Activated CD4-positive, CD25-positive, alpha-beta regulatory T cell treated with anti-CD3 and anti-CD28 coated beads, Interleukin-2, amount 50 U/mL, for 72 hours (primary cell): Measurements from ENCODE around the gene OSBPL10.

Experiments
- DNase-seq: peaks from one replicate; pipeline ENCODE4 v3.0.0; 2021

Gene OSBPL10

DNA sequence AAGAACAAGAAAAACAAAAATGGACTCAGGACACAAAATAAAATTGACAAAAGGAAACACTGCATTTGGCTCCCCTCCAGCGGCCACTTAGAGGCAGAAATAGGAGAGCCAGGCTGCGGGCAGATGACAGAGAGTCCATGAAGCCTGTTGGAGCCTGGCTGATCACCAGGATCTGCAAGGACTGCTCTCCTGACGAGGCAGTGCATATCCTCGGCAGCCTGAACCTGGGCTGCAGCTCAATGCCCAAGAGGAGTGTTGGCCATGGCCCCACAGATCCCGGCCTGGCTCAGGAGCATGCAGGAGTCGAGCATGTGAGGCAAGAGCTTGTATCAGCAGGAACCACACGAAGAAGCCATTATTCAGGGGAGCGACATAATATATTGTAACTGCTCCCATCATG lies 248.5 kb downstream of the OSBPL10 start:
- DNase-seq = no peak

DNA sequence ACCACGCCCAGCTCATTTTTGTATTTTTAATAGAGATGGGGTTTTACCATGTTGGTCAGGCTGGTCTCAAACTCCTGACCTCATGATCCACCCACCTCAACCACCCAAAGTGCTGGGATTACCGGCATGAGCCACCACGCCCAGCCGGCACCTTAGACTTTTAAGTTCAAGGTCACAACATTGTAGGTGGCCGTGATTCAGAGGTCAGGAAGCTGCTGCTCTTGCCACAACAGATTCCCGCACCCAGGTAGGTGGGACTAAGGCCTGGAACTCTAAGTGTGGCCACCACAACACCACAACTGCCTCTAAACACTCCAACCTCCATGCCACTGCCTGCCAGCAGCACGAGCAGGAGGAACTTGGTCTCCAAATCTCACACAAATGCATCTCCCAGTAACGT lies 251.5 kb downstream of the OSBPL10 start:
- no peak for DNase-seq

DNA sequence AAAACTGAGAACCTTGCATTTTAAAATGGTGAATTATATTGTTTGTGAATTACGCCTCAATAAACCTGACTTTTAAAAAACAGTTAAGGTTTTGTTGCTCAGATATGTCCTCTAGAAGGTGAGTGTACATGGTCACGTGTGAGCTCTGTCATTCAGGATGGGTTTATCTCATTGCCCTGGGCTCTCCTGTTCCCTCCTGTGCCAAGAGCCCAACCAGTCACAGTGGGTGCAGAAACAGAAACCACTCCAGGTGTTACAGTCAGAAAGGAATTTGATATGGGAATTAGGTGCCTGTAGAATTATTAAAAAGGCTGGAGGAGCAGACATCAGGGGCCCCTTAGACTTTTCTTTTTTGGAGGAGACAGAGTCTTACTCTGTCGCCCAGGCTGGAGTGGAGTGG lies 252.0 kb downstream of the OSBPL10 start:
- DNase-seq = no peak

DNA sequence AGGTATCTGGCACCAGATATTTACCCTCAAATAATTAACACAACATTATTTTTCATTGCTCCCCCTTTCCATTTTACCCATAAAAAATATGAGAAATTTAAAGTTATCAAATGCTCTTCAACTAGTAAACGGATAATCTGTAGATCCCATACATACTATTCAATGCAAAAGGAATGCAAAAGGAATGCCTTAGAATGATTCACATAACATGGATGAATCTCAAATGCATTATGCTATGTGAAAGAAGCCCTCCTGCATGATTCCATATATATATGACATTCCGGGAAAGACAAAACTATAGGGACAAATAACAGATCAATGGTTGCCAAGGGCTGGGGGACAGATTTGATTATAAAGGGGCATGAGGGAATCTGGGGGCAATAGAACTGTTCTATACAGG lies 252.7 kb downstream of the OSBPL10 start:
- DNase-seq = no peak

- no peak for DNase-seq
These were observed 255.1 kb downstream of the OSBPL10 start for GRCh38 chr3:31725976-31726375.

- DNase-seq = no peak
These were observed 255.5 kb downstream of the OSBPL10 start for GRCh38 chr3:31725568-31725967.

DNA sequence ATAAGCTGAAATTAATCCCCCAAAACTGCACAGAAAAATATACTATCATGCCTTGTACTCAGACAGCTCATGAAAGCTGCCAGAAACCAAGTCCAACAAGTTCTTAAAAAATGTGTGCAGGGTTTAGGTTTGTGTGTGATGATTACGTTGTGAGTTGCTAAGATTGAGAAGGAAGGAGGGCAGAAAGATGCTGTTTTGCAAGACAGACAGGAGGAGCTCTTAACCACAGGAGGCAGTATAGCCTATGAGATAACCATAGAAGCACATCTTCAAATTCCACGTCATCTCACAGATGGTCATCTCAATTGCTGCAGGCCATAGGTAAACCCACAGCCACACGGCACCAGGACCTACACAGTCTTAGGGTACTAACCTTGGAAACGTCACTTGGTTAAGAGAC lies 256.4 kb downstream of the OSBPL10 start:
- no peak for DNase-seq

GRCh38 chr3:31724116-31724515 lies 256.9 kb downstream of the OSBPL10 start:
- DNase-seq = no peak

DNA sequence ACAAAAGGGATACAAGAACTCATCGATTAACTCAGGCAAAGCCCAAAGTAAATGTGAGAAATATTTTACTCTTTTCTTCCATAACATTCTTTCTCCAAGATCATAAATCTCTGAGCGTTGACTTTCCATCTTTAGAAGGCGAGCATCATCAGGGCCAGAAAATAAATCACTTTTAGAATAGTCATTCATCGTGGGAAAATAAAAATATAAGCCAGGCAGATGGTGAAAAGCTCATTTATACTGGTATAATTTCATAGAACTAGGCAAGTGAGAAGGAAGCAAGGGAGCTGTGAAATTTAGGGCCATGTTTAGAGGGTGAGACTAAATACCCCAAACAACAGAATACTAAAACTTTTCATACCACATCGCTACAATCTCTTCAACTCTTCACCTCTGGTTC lies 257.4 kb downstream of the OSBPL10 start:
- DNase-seq = no peak

DNA sequence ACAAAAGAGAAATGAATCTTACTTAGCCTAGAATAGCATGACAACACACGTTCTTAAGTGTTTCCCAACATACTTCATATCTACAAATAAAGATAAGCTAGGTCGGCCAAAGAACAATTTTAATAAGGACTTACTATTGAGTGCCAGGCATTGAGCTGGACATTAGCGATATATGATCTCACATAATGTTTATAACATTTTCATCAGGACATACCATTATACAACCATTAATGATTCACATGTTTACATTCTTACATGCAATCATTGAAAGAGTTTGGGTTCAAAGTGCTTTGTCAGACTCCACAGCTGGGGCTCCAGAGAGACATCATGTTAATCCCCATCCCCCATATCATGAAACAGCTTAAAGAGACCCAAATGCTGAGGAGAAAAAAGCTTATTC lies 259.4 kb downstream of the OSBPL10 start:
- DNase-seq = no peak

DNA sequence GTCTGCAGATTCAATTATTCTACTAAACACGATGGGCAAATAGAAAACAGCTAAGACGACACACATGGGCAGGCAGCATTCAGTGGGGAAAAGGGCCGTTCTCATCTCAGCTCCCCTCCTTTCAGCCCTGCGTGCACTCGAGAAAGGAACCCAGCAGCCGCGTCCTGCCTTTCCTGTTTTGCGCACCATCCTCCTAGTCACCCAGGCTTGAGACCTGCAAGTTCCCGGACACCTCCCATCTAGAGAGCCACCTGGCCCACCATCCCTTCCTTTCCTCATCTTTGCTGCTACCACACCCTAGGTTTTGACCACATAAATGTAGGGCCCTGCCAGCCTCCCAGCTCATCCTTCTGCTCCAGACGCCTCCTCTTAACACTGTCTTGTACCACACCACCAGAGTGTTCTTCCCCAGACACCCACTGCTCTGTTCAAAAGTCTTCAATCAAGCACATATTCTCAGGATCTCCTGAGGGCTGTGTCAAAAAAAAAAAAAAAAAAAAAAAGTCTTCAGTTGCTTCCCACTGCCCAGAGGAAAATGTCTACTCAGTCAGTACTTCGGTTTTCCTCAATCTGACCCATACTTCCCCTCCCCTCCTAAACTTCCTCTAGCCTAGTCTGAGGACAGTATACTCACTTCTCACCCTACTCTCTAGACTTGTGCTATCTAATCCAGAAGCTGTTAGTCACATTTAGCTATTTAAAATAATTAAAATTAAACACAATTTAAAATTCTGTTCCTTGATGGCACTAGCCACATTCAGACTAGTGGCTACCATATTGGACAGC lies 266.4 kb downstream of the OSBPL10 start:
- DNase-seq = no peak

- no peak for DNase-seq
These were observed 267.2 kb downstream of the OSBPL10 start for GRCh38 chr3:31713816-31714215.

DNA sequence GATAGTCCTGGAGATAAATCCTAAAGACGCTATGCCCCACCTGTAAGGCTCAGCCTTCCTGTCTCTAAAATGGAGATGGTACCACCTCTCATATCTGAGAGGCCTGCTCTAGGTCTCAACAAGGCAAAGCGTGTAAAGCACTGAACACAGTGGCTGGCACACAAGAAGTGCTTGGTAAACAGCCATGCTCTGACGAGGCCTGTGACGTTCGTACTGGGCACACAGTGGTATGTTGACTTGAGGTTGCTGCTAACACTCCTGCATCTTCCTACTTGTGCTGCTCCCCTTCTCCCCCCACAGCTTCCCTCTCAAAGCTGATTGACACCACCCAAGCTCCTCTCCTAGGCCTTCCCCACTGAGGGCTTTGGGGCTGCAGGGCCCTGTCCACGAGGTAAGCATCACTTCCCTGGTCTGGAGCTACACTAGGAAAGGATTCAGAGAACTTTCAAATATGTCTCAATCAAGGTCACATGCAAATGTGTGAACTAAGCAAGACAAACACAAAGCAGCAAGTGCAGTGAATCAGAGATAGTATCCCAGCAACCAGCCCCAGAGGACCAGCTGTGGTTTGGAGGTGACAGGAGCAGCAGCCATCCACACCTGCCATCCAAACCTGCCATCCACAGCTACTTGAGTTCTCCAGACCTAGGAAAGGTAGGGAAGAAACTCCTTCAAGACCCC lies 270.8 kb downstream of the OSBPL10 start:
- no peak for DNase-seq

DNA sequence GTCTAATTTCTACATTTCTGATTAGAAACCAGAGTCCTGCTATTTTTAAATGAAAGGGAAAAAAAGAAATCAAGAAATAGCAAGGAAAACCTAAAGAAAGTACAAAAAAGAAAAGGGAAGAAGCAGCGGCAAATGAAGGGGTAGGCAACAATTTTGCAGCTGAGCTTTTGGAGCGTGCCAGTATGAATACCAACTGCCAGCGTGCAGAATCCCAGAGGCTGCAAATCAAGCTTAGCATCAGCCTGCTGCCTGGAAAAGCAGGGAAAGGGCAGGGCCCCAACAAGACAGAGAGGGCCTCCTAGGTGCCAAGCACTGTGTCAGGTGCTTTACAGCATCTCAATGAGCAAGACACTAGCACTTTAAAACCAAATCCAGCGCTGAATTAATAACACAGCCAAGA lies 271.5 kb downstream of the OSBPL10 start:
- no peak for DNase-seq

- DNase-seq = no peak
These were observed 272.1 kb downstream of the OSBPL10 start for GRCh38 chr3:31709005-31709404.

DNA sequence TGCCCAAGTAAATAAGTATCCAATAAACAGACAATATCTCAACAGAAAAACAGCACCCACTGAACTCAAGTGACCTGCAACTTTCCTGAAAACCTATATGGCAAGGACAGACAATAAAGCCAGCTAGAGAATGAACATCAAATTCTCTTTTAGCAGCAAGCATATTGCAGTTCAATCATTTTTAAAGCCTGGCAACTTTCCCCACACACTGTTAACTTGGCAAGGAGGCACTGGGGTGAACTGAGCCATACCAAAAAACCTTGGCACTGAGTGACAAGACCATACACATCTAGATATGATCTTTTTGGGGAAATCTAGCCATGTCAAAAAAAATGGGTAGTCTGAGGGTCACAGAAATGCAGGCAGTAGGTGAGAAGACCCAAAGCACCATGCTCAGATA lies 273.8 kb downstream of the OSBPL10 start:
- no peak for DNase-seq

- no peak for DNase-seq
These were observed 275.3 kb downstream of the OSBPL10 start for GRCh38 chr3:31705736-31706135.

GRCh38 chr3:31704591-31705179 lies 276.4 kb downstream of the OSBPL10 start:
- no peak for DNase-seq

DNA sequence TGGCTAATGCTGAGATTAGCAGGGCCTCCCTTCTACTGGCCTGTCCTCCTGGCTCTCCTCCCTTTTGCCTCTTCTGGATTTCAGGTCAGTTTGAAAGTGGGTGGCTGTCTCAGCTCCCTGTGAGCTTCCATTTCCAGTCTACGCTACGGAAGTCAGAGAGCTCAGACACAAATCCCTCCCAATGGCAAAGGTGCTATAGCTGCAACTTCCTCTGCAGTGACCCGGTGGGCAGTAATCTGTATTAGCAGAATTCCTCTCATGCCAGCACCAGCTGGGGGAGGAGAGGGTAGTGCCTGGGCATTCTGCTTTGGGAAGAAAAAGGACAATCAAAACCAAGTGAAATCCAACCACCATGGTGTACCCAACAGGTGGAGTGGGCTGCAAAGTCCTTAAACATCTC lies 276.9 kb downstream of the OSBPL10 start:
- DNase-seq = no peak

GRCh38 chr3:31701286-31701685 lies 279.8 kb downstream of the OSBPL10 start:
- no peak for DNase-seq

DNA sequence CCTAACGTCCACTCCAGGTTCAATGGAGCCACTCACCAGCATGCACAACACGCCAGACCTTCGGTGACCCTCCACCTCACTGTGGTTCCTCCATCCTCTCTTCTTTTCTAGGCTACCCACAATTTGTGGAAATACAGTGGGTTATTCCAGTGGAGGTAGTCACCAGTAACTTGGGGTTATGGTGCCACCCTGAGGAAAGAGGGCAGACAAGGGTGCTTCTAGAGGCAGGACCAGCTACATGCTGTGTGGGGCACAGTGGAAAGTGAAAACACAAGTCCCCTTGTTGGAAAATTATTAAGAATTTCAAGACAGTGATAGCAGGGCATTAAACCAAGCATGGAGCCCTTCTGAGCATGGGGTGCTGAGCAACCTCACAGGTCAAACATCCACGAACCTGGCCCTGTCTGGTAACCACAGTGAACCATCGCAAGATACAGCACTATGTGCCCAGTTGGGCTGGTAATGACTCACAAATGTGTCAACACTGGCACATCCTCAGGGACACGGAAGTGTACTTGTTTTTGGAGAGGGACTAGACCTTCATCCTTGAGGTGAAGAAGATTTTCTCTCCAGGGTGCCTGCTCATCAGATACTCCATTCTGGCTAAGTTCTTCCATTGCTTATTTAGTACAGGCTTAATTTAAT lies 281.6 kb downstream of the OSBPL10 start:
- DNase-seq = no peak

DNA sequence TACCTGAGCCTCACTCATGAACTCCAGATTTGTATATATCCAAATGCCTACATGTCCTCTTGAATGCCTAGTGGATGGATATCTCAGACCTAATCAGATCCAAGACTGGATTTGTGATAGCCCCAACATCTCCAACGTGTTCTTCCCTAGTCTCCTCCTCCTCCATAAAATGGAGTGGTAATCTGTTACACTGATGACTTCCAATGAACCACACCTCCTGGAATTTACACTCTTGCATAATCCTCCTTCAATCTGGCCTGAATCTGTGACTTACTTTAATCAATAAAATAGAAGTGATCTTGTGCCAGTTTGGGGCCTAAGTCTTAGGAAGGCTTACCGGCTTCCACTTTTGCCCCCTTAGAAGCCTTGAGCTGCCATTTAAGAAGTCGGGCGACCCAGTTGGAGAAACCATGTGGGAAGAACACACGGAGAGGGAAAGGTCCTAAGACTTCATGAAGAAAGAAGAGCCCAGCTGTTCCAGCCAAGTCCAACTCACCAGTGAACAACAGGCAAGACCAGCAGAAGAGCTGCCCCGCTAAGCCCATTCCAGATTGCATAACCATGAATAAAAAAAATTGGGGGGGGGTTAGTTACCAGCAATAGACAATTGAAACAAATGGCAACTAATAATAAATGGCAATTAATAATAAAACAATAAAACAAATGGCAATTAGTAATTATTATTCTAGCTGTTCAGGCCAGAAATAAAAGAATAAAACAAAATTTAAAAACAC lies 284.1 kb downstream of the OSBPL10 start:
- DNase-seq = no peak

- no peak for DNase-seq
These were observed 285.1 kb downstream of the OSBPL10 start for GRCh38 chr3:31696009-31696297.
